Epithelial cell of alveolus of lung (primary cell): ENCODE measurements around the gene EHBP1. TPM values are rescaled to one million over a fixed set of nuclear protein-coding genes. Genes with fewer than 3 reads are reported as not detected.

Source experiments
- total RNA-seq: library from RNA; depleted of rRNA; stranded (reverse); fragments of >200 nt; gene quantifications from 2 replicates; pipeline ENCODE4 v1.2.1, GENCODE V29; 2015

Gene EHBP1
- total RNA-seq: 28.4 and 35.2 TPM in 2 replicates

DNA sequence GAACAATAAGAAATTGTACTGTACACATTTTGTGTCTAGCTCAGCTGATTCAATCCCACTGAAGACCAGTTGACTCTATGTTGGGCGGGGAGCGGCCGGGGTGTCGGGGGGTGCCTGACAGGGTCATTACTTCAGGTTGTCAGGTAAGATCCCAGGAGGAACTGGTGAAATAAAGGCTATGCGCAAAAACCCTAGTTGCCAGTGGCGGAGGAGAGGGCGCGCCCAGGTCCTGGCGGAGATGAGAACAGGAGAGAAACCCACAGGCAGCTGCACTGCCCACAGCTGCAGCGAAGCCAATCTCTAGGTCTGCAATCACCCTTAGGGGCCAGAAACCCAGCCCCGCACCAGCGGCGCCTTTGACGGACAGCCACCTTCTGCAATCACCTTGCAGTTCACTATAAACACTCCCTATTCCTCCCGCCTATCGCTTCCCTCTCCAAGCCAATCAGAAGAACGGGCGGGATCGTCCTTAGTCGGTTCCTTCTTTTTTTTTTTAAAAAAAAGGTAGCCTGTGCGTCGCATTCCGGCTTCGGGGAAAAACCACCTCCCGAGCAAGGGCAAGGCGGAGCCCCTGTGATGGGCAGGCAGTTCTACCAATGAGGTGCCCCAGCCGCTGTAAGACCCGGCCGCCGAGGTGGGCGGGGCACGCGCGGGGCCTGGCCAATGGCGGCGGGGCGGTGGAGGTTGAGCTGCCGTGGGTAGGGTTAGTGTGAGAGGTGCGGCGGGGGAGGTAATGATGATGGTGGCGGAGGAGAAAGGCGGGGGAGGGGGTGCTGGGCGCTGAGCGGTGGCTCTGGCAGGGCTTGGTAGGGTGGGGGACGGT, at the start of gene EHBP1:
TSS of gene EHBP1 (plus strand) at position 707 of the 823 bp plus-strand sequence. CDS start 1,479 bp downstream, outside the sequence.

DNA sequence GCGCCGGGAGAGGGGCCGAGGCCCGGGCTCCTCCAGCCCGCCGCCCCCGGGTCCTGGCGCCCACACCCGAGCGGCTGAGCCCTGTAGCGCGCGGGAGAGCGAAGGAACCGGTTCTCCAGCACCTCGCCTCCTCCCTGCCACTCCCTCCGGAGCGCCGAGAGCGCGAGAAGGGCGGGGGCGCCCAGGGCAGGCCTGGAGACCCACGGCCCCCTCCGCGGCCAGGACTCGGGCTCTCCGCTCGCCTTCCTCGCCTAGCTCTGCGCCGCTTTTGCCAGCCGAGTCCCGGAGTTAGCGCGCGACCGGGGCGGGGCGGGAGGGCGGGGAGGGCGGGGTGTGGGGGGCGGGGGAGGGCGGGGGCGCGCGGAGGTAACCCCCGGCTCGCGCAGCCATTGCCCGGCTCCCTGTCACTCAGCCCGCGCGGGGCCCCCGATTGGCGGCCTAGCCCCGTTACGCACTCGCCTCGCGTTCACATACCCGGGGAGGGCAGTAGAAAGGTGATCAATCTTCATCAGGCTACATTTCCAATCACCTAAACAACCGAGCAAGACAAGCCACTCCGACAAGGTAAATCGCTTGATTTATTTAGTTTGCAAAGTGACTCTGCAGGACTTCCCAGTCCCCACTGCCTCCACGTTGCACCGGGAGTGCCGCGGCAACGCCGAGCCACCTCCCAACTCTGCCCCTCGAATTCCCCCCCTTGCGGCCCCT, 345.0 kb downstream of the EHBP1 start, which contains the start of gene OTX1:
TSS of gene OTX1 (plus strand) at position 497 of the 708 bp plus-strand sequence. CDS start 2,161 bp downstream, outside the sequence.

Other genes with a start within 250 kb of the EHBP1 start
- 1.3 TPM in 2 replicates for gene TMEM17, start 199.5 kb upstream of the EHBP1 start, total RNA-seq